RWPE2 (cell line): ENCODE results near the gene NOL4L.

Source experiments
- ATAC-seq: fragments of 200-7000 bp; cut with Tn5 transposase; 3 replicates; pipeline ENCODE4 v1.9.1; 2021; ENCODE audit warnings: low read depth
- DNase-seq: peaks from one replicate; pipeline ENCODE4 v3.0.0-alpha.2; 2020; ENCODE audit warnings: low spot score
- H3K27ac ChIP-seq: fragments of 450-650 bp; 2 replicates; pipeline ENCODE4 v1.5.1; 2017; ENCODE audit warnings: mild to moderate bottlenecking; ENCODE audit not compliant: poor library complexity, severe bottlenecking
- H3K27me3 ChIP-seq: fragments of 250-450 bp; sonication (Bioruptor Pico); 2 replicates; pipeline ENCODE4 v1.5.1; 2021; ENCODE audit warnings: mild to moderate bottlenecking, moderate library complexity; ENCODE audit not compliant: insufficient read depth, poor library complexity, severe bottlenecking
- H3K36me3 ChIP-seq: fragments of 250-450 bp; sonication (Bioruptor Pico); 2 replicates; pipeline ENCODE4 v1.5.1; 2020; ENCODE audit warnings: low read depth, mild to moderate bottlenecking, moderate library complexity
- H3K4me1 ChIP-seq: fragments of 250-450 bp; sonication (Bioruptor Pico); 2 replicates; pipeline ENCODE4 v1.5.1; 2021; ENCODE audit warnings: mild to moderate bottlenecking, moderate library complexity; ENCODE audit not compliant: insufficient read depth, poor library complexity, severe bottlenecking
- H3K4me3 ChIP-seq: fragments of 250-450 bp; sonication (Bioruptor Pico); 2 replicates; pipeline ENCODE4 v1.5.1; 2021; ENCODE audit warnings: mild to moderate bottlenecking, moderate library complexity; ENCODE audit not compliant: severe bottlenecking
- H3K9me3 ChIP-seq: fragments of 250-450 bp; sonication (Bioruptor Pico); 2 replicates; pipeline ENCODE4 v1.5.1; 2021; ENCODE audit warnings: mild to moderate bottlenecking, moderate library complexity; ENCODE audit not compliant: severe bottlenecking
- TF ChIP-seq, protein P1 (sequence below): fragments of 450-650 bp; IDR thresholded peaks from one replicate; pipeline ENCODE4 v1.5.1; 2017; ENCODE audit warnings: mild to moderate bottlenecking, moderate library complexity; ENCODE audit not compliant: poor library complexity, severe bottlenecking

Gene NOL4L

GRCh38 chr20:32556312-32557184, 28.6 kb downstream of the NOL4L start:
- H3K27ac ChIP-seq: no peak overlapping the region
- ATAC-seq: no peak
- no peaks in the 10 kb centered on the region for H3K9me3 ChIP-seq
- no peaks in the 10 kb centered on the region for H3K36me3 ChIP-seq
- H3K4me1 ChIP-seq: no peaks in the 10 kb centered on the region
- no peak overlapping the region for H3K4me3 ChIP-seq
- no peaks in the 10 kb centered on the region for H3K27me3 ChIP-seq
- no peak for DNase-seq
- TF ChIP-seq, protein P1, sequence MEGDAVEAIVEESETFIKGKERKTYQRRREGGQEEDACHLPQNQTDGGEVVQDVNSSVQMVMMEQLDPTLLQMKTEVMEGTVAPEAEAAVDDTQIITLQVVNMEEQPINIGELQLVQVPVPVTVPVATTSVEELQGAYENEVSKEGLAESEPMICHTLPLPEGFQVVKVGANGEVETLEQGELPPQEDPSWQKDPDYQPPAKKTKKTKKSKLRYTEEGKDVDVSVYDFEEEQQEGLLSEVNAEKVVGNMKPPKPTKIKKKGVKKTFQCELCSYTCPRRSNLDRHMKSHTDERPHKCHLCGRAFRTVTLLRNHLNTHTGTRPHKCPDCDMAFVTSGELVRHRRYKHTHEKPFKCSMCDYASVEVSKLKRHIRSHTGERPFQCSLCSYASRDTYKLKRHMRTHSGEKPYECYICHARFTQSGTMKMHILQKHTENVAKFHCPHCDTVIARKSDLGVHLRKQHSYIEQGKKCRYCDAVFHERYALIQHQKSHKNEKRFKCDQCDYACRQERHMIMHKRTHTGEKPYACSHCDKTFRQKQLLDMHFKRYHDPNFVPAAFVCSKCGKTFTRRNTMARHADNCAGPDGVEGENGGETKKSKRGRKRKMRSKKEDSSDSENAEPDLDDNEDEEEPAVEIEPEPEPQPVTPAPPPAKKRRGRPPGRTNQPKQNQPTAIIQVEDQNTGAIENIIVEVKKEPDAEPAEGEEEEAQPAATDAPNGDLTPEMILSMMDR: no peak

GRCh38 chr20:32555584-32555983, 29.5 kb downstream of the NOL4L start:
- TF ChIP-seq, protein P1: no peak
- H3K27ac ChIP-seq: no peak overlapping the region
- H3K36me3 ChIP-seq: no peaks in the 10 kb centered on the region
- no peaks in the 10 kb centered on the region for H3K4me1 ChIP-seq
- no peaks in the 10 kb centered on the region for H3K9me3 ChIP-seq
- no peaks in the 10 kb centered on the region for H3K27me3 ChIP-seq
- ATAC-seq (no peak), DNase-seq (no peak)
- no peak overlapping the region for H3K4me3 ChIP-seq

DNA sequence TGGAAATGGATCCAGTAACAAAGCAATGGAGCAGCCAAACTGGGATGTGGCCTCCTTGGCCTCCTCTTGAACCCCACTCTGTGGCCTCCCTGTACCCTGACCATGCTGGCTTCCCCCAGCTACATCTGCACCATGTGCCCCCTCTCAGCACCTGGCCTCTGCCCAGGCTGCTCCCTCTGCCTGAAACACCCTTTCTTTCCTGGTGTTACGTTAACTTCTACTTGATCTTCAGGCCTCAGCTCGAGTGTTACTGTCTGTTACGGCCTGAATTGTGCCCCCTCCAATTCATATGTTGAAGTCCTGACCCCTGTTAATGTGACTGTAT, 30.2 kb downstream of the NOL4L start:
- TF ChIP-seq, protein P1: no peak
- Histone ChIP-seq H3K9me3 (no peaks in the 10 kb centered on the region), H3K27me3 (no peaks in the 10 kb centered on the region), H3K27ac (no peak overlapping the region), H3K36me3 (no peaks in the 10 kb centered on the region), H3K4me1 (no peaks in the 10 kb centered on the region), H3K4me3 (no peak overlapping the region)
- no peak for ATAC-seq
- DNase-seq: no peak

- H3K27ac ChIP-seq: no peak overlapping the region
- no peaks in the 10 kb centered on the region for H3K4me1 ChIP-seq
Measured at GRCh38 chr20:32553618-32554017, 31.5 kb downstream of the NOL4L start.

More at GRCh38 chr20:32553618-32554017, 31.5 kb downstream of the NOL4L start:
- no peaks in the 10 kb centered on the region for H3K36me3 ChIP-seq
- no peak for ATAC-seq
- H3K27me3 ChIP-seq: no peaks in the 10 kb centered on the region
- no peaks in the 10 kb centered on the region for H3K9me3 ChIP-seq
- TF ChIP-seq, protein P1: no peak
- DNase-seq: no peak
- H3K4me3 ChIP-seq: no peak overlapping the region
